ENCODE results near the gene MGAT4B.

- TF ChIP-seq POLR2AphosphoS5 (IDR thresholded peaks at IDR 0.05; ENCODE audit: insufficient read depth in 1 of 2, low read depth in 1 of 2) (no peak), CTCF (IDR thresholded peaks at IDR 0.05) (no peak), POLR2A (IDR thresholded peaks at IDR 0.05) (no peak)
These were observed 43.9 kb downstream of the MGAT4B start for GRCh38 chr5:179762781-179763176.
